Measurements from ENCODE around the gene CD163L1.

DNA sequence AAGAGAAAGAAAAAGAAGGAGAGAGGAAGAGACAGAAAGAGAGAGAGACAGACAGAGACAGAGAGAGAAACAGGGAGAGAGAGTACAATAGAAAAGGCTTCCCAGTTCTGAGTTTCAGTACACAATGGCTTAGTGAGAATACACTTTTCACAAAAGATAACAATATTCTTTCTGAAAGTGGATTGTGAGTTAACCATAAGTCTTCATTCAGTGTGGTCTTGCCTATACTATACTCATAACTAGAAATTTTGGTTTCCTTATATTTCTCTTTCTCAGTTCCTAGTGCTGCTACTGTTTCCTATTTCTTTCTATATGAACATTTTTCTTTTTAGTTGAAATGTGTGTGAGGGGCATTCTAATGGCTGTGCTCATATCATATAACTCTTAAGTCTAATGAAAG lies 9.3 kb downstream of the CD163L1 start:
- TF ChIP-seq ZBTB7A (IDR thresholded peaks at IDR 0.05; ENCODE audit: low read depth): no peak
- no peak for TF ChIP-seq EP300 (IDR thresholded peaks at IDR 0.05; ENCODE audit: borderline replicate concordance)
- TF ChIP-seq, protein P1, sequence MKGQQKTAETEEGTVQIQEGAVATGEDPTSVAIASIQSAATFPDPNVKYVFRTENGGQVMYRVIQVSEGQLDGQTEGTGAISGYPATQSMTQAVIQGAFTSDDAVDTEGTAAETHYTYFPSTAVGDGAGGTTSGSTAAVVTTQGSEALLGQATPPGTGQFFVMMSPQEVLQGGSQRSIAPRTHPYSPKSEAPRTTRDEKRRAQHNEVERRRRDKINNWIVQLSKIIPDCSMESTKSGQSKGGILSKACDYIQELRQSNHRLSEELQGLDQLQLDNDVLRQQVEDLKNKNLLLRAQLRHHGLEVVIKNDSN (IDR thresholded peaks at IDR 0.05): no peak
